Measurements from ENCODE around the gene NALCN. TPM values are rescaled to one million over a fixed set of nuclear protein-coding genes. Genes with fewer than 3 reads are reported as not detected.
A peak's percentile ranks its signal among the peaks of the same experiment; 100 is the strongest.

NALCN gene
- polyA plus RNA-seq, 1 experiment = 2.2 TPM

- TF ChIP-seq CTCF (IDR thresholded peaks at IDR 0.05; ENCODE audit: low read depth, low read length) = no peak
- DNase-seq (ENCODE audit: low read depth, low spot score) = no peak
- POLR2A ChIA-PET = no interaction called here
- Histone ChIP-seq H3K27ac (ENCODE audit: low read depth, low read length) (no peak overlapping the region), H3K27me3 (ENCODE audit: control insufficient read depth, insufficient read depth, low read length) (no peaks in the 10 kb centered on the region), H3K9me3 (ENCODE audit: control insufficient read depth, insufficient read depth, low read length) (no peaks in the 10 kb centered on the region), H3K4me3 (ENCODE audit: low read depth, low read length) (no peak overlapping the region)
- CTCF ChIA-PET = interaction anchor here (0.7 to 1.3 kb wide), 4 partner anchors 9 to 605 kb away, joined by 3 to 5 read pairs (median 4); no protein-coding TSS in a partner anchor
These were observed 264.1 kb downstream of the NALCN start for GRCh38 chr13:101152184-101152583.

GRCh38 chr13:101150998-101151397, 265.3 kb downstream of the NALCN start:
- Histone ChIP-seq H3K27me3 (ENCODE audit: control insufficient read depth, insufficient read depth, low read length) (no peaks in the 10 kb centered on the region), H3K27ac (ENCODE audit: low read depth, low read length) (no peak overlapping the region), H3K9me3 (ENCODE audit: control insufficient read depth, insufficient read depth, low read length) (no peaks in the 10 kb centered on the region), H3K4me3 (ENCODE audit: low read depth, low read length) (no peak overlapping the region)
- no peak for TF ChIP-seq CTCF (IDR thresholded peaks at IDR 0.05; ENCODE audit: low read depth, low read length)
- POLR2A ChIA-PET = interaction anchor here (0.6 kb wide), 1 partner anchor 1904 kb away, joined by 4 read pairs; no protein-coding TSS in a partner anchor
- DNase-seq (ENCODE audit: low read depth, low spot score) = no peak
- CTCF ChIA-PET = interaction anchor here (0.6 to 4.1 kb wide), 7 partner anchors 15 to 1401 kb away, joined by 3 to 66 read pairs (median 4); no protein-coding TSS in a partner anchor

GRCh38 chr13:101149735-101150384, 266.4 kb downstream of the NALCN start:
- H3K4me3 ChIP-seq (ENCODE audit: low read depth, low read length) = no peak overlapping the region
- peak; percentile 34 for DNase-seq (ENCODE audit: low read depth, low spot score)
- ChIA-PET CTCF (interaction anchor here (0.6 to 4.1 kb wide), 13 partner anchors 9 to 608 kb away, joined by 3 to 66 read pairs (median 4); partner anchors contain the start of gene ITGBL1), POLR2A (no interaction called here)
- no peaks in the 10 kb centered on the region for H3K27me3 ChIP-seq (ENCODE audit: control insufficient read depth, insufficient read depth, low read length)
- H3K9me3 ChIP-seq (ENCODE audit: control insufficient read depth, insufficient read depth, low read length) = no peaks in the 10 kb centered on the region
- TF ChIP-seq CTCF (IDR thresholded peaks at IDR 0.05; ENCODE audit: low read depth, low read length) = peak; percentile 57
- H3K27ac ChIP-seq (ENCODE audit: low read depth, low read length) = no peak overlapping the region

- no peak for TF ChIP-seq CTCF (IDR thresholded peaks at IDR 0.05; ENCODE audit: low read depth, low read length)
- H3K27me3 ChIP-seq (ENCODE audit: control insufficient read depth, insufficient read depth, low read length) = no peaks in the 10 kb centered on the region
- no peak for DNase-seq (ENCODE audit: low read depth, low spot score)
- CTCF ChIA-PET = interaction anchor here (0.6 to 4.5 kb wide), 20 partner anchors 9 to 795 kb away, joined by 3 to 180 read pairs (median 10); partner anchors contain the start of gene NALCN
- H3K4me3 ChIP-seq (ENCODE audit: low read depth, low read length) = no peak overlapping the region
- POLR2A ChIA-PET = no interaction called here
- H3K27ac ChIP-seq (ENCODE audit: low read depth, low read length) = no peak overlapping the region
- no peaks in the 10 kb centered on the region for H3K9me3 ChIP-seq (ENCODE audit: control insufficient read depth, insufficient read depth, low read length)
These were observed 270.0 kb downstream of the NALCN start for GRCh38 chr13:101146101-101146898.

All from AG04450 (cell line).